Neural cell (in vitro differentiated cells): Measurements from ENCODE around the gene CPSF7. TPM values are rescaled to one million over a fixed set of nuclear protein-coding genes. Genes with fewer than 3 reads are reported as not detected.

ENCODE experiments used
- H2AFZ ChIP-seq: fragments of 200-600, 300-800 bp; sonication (generic), shearing (Covaris generic); 2 replicates; pipeline ENCODE4 v1.6.0; 2014; ENCODE audit warnings: low read depth, mild to moderate bottlenecking, antibody characterized with exemption, low read length, moderate library complexity
- H3F3A ChIP-seq: fragments of 200-600 bp; shearing (Covaris generic); 2 replicates; pipeline ENCODE4 v1.6.1; 2016; ENCODE audit warnings: mild to moderate bottlenecking, moderate library complexity, mixed read lengths, antibody characterized with exemption, low read length; ENCODE audit not compliant: insufficient read depth, poor library complexity, severe bottlenecking
- H3K27ac ChIP-seq: fragments of 200-600, 300-800 bp; sonication (generic), shearing (Covaris generic); 2 replicates; pipeline ENCODE4 v1.5.1; 2014; ENCODE audit warnings: mild to moderate bottlenecking, low read length, moderate library complexity
- H3K27me3 ChIP-seq: fragments of 300-800, 200-600 bp; sonication (generic), shearing (Covaris generic); 2 replicates; pipeline ENCODE4 v1.6.0; 2014; ENCODE audit warnings: mild to moderate bottlenecking, low read depth, low read length, moderate library complexity; ENCODE audit not compliant: insufficient read depth
- H3K36me3 ChIP-seq: fragments of 300-800, 200-600 bp; sonication (generic), shearing (Covaris generic); 2 replicates; pipeline ENCODE4 v1.5.1; 2014; ENCODE audit warnings: mild to moderate bottlenecking, antibody characterized with exemption, low read length, moderate library complexity; ENCODE audit not compliant: insufficient read depth
- H3K4me2 ChIP-seq: fragments of 300-800, 200-600 bp; sonication (generic), shearing (Covaris generic); 2 replicates; pipeline ENCODE4 v1.6.0; 2014; ENCODE audit warnings: mild to moderate bottlenecking, low read length
- H3K4me3 ChIP-seq: fragments of 300-800, 200-600 bp; sonication (generic), shearing (Covaris generic); 2 replicates; pipeline ENCODE4 v1.5.1; 2014; ENCODE audit warnings: mild to moderate bottlenecking, low read length, moderate library complexity
- H3K79me2 ChIP-seq: fragments of 200-600 bp; shearing (Covaris generic); replicated peaks from 2 replicates; pipeline ENCODE4 v1.6.0; 2014; ENCODE audit warnings: mild to moderate bottlenecking, low read length, moderate library complexity; ENCODE audit not compliant: insufficient read depth
- H3K9ac ChIP-seq: fragments of 300-800, 200-600 bp; sonication (generic), shearing (Covaris generic); 2 replicates; pipeline ENCODE4 v1.6.1; 2016; ENCODE audit warnings: mild to moderate bottlenecking, low read length, mixed read lengths
- H3K9me2 ChIP-seq: fragments of 200-600 bp; shearing (Covaris generic); 2 replicates; pipeline ENCODE4 v1.6.1; 2016; ENCODE audit warnings: mild to moderate bottlenecking, low read length, mixed read lengths; ENCODE audit not compliant: insufficient read depth
- H3K9me3 ChIP-seq: fragments of 200-600, 300-800 bp; sonication (generic), shearing (Covaris generic); 2 replicates; pipeline ENCODE4 v1.6.1; 2016; ENCODE audit warnings: mild to moderate bottlenecking, mixed run types, low read length, moderate library complexity, mixed read lengths
- H4K20me1 ChIP-seq: fragments of 200-600 bp; shearing (Covaris generic); 2 replicates; pipeline ENCODE4 v1.6.1; 2016; ENCODE audit warnings: mild to moderate bottlenecking, mixed run types; ENCODE audit not compliant: insufficient read depth
- CTCF ChIP-seq: fragments of 450-650 bp; IDR thresholded peaks from 2 replicates; pipeline ENCODE4 v1.5.1; 2014; ENCODE audit warnings: antibody characterized with exemption, mild to moderate bottlenecking, moderate library complexity; ENCODE audit not compliant: poor library complexity, severe bottlenecking
- EP300 ChIP-seq: fragments of 450-650 bp; conservative IDR thresholded peaks from 2 replicates; pipeline ENCODE4 v1.6.1; 2014; ENCODE audit warnings: antibody characterized with exemption, mild to moderate bottlenecking, moderate library complexity; ENCODE audit not compliant: poor library complexity, severe bottlenecking
- EZH2 ChIP-seq: fragments of 200-600, 300-800 bp; shearing (Covaris generic), sonication (generic); IDR thresholded peaks from 2 replicates; pipeline ENCODE4 v1.6.1; 2014; ENCODE audit warnings: antibody characterized with exemption, low read length, borderline replicate concordance, mild to moderate bottlenecking; ENCODE audit not compliant: insufficient read depth, poor library complexity, severe bottlenecking
- MXI1 ChIP-seq: fragments of 450-650 bp; conservative IDR thresholded peaks from 2 replicates; pipeline ENCODE4 v1.6.1; 2014; ENCODE audit warnings: antibody characterized with exemption, mild to moderate bottlenecking; ENCODE audit not compliant: poor library complexity, severe bottlenecking
- POLR2AphosphoS5 ChIP-seq: IDR thresholded peaks from 2 replicates; pipeline ENCODE4 v1.6.1; 2012
- RAD21 ChIP-seq: fragments of 450-650 bp; conservative IDR thresholded peaks from 2 replicates; pipeline ENCODE4 v1.6.1; 2014; ENCODE audit warnings: antibody characterized with exemption, mild to moderate bottlenecking, moderate library complexity
- REST ChIP-seq: IDR thresholded peaks from 2 replicates; pipeline ENCODE4 v1.6.1; 2012; ENCODE audit warnings: borderline replicate concordance
- SMC3 ChIP-seq: fragments of 450-650 bp; conservative IDR thresholded peaks from 2 replicates; pipeline ENCODE4 v1.6.1; 2014; ENCODE audit warnings: antibody characterized with exemption, mild to moderate bottlenecking, moderate library complexity; ENCODE audit not compliant: poor library complexity
- TAF1 ChIP-seq: IDR thresholded peaks from 2 replicates; pipeline ENCODE4 v1.6.1; 2012; ENCODE audit warnings: low read depth
- polyA plus RNA-seq: library from polyadenylated mRNA; depleted of rRNA; stranded (reverse); fragments of >200 nt; gene quantifications from 2 replicates; pipeline ENCODE4 v1.2.3, GENCODE V29; 2014

CPSF7 gene
- polyA plus RNA-seq, 1 donor from 2014 or later, result 80.2 TPM

GRCh38 chr11:61357233-61357893 is 72.4 kb downstream of the CPSF7 start:
- TF ChIP-seq POLR2AphosphoS5, result no peak
- TF ChIP-seq SMC3, result no peak
- TF ChIP-seq MXI1, result no peak
- TF ChIP-seq TAF1, result no peak
- no peak for TF ChIP-seq RAD21
- no peak for TF ChIP-seq EP300
- H3K79me2 ChIP-seq, result peaks cover 9% of the 10 kb centered on the region
- no peaks in the 10 kb centered on the region for H4K20me1 ChIP-seq
- no peaks in the 10 kb centered on the region for H3K9me2 ChIP-seq
- H2AFZ ChIP-seq, result no peak overlapping the region
- H3K9me3 ChIP-seq, result no peaks in the 10 kb centered on the region
- no peak overlapping the region for H3K4me3 ChIP-seq
- no peak overlapping the region for H3K27ac ChIP-seq
- no peaks in the 10 kb centered on the region for H3K36me3 ChIP-seq
- no peaks in the 10 kb centered on the region for H3K27me3 ChIP-seq
- H3K4me2 ChIP-seq, result no peak overlapping the region
- H3K9ac ChIP-seq, result no peak overlapping the region
- H3F3A ChIP-seq, result no peaks in the 10 kb centered on the region

GRCh38 chr11:61356706-61357105 is 73.1 kb downstream of the CPSF7 start:
- H2AFZ ChIP-seq, result no peak overlapping the region
- H3K27me3 ChIP-seq, result no peaks in the 10 kb centered on the region
- H3K27ac ChIP-seq, result no peak overlapping the region
- H3K79me2 ChIP-seq, result peaks cover 8% of the 10 kb centered on the region
- no peak overlapping the region for H3K4me3 ChIP-seq
- H3K36me3 ChIP-seq, result no peaks in the 10 kb centered on the region
- H3K9ac ChIP-seq, result no peak overlapping the region
- H3K9me3 ChIP-seq, result no peaks in the 10 kb centered on the region
- H4K20me1 ChIP-seq, result no peaks in the 10 kb centered on the region
- no peaks in the 10 kb centered on the region for H3K9me2 ChIP-seq
- H3K4me2 ChIP-seq, result no peak overlapping the region
- no peak for TF ChIP-seq TAF1
- TF ChIP-seq SMC3, result no peak
- no peak for TF ChIP-seq MXI1
- TF ChIP-seq REST, result no peak
- no peak for TF ChIP-seq POLR2AphosphoS5
- TF ChIP-seq EZH2, result no peak
- TF ChIP-seq CTCF, result no peak
- TF ChIP-seq EP300, result no peak
- no peak for TF ChIP-seq RAD21
- H3F3A ChIP-seq, result no peaks in the 10 kb centered on the region
